Loucy (cell line): ENCODE results near the gene ANO1.

Experiments
- EZH2phosphoT487 ChIP-seq: fragments of 200-600 bp; IDR thresholded peaks from 2 replicates; pipeline ENCODE4 v1.6.1; 2018; ENCODE audit warnings: antibody characterized with exemption, mild to moderate bottlenecking, moderate library complexity, borderline replicate concordance
- TF ChIP-seq, protein P1 (sequence below): fragments of 200-600 bp; sonication (generic); conservative IDR thresholded peaks from 2 replicates; pipeline ENCODE4 v1.5.1; 2014; ENCODE audit warnings: mild to moderate bottlenecking, antibody characterized with exemption, low read length

DNA sequence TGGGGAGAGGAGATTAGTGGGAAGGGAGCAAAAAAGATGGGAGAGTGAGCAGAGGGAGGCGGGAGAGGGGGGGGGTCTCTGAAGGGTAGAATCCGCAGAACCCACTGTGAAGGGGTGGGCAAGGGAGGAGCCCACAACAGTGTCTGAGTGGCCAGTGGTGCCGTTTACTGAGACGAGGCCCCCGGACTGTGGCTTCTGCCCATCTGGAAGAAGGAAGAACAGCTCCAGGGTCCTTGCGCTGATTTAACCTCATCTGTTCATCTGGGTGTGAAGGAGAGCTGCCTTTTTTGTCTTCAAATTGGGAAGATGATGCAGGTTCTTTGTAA lies 45.7 kb upstream of the ANO1 start:
- TF ChIP-seq, protein P1, sequence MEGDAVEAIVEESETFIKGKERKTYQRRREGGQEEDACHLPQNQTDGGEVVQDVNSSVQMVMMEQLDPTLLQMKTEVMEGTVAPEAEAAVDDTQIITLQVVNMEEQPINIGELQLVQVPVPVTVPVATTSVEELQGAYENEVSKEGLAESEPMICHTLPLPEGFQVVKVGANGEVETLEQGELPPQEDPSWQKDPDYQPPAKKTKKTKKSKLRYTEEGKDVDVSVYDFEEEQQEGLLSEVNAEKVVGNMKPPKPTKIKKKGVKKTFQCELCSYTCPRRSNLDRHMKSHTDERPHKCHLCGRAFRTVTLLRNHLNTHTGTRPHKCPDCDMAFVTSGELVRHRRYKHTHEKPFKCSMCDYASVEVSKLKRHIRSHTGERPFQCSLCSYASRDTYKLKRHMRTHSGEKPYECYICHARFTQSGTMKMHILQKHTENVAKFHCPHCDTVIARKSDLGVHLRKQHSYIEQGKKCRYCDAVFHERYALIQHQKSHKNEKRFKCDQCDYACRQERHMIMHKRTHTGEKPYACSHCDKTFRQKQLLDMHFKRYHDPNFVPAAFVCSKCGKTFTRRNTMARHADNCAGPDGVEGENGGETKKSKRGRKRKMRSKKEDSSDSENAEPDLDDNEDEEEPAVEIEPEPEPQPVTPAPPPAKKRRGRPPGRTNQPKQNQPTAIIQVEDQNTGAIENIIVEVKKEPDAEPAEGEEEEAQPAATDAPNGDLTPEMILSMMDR = no peak
- no peak for TF ChIP-seq EZH2phosphoT487
